GM12873 (cell line): ENCODE results near the gene RAI1.

Experiments used
- CTCF ChIP-seq: IDR thresholded peaks from 2 replicates; pipeline ENCODE4 v1.5.1; 2012; ENCODE audit warnings: low read depth, mild to moderate bottlenecking, moderate library complexity, low read length, control low read depth; ENCODE audit not compliant: insufficient read depth; ENCODE audit errors: missing control alignments

The RAI1 gene

DNA sequence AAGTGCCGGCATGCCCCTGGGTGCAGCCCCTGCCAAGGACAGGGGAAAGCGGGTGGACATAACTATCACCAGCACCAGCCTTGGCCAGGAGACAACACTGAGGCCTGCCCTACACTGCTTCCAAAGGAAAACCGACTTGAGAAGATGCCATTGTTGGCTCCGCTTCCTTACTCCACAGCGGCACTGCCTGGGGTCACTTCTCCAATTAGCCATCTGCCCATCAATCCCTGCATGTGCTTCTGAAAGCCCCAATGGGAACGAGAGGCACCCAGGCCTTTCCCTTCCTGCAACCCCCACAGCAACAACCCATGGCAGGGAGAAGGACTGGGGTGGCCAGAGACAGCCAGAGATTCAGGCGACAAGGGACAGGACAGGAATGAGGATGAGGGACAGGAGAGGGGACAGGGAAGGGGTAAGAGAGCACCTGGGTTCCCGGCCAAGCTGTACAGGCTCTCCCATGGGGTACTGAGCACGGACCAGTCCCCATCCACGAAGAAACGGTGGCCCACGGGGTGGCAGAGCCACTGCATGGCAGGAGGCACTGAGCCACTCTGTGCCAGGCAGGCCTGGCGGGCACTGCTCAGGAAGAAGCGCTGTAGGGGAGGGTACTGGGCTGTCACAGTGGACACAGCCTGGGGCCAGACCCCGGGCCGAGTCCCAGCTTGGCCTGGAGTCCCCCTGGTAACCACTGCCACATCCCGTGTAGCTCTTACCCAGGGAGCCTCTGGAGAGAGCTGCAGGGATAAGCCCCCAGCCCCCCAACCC is 134.4 kb downstream of the RAI1 start:
- no peak for TF ChIP-seq CTCF

DNA sequence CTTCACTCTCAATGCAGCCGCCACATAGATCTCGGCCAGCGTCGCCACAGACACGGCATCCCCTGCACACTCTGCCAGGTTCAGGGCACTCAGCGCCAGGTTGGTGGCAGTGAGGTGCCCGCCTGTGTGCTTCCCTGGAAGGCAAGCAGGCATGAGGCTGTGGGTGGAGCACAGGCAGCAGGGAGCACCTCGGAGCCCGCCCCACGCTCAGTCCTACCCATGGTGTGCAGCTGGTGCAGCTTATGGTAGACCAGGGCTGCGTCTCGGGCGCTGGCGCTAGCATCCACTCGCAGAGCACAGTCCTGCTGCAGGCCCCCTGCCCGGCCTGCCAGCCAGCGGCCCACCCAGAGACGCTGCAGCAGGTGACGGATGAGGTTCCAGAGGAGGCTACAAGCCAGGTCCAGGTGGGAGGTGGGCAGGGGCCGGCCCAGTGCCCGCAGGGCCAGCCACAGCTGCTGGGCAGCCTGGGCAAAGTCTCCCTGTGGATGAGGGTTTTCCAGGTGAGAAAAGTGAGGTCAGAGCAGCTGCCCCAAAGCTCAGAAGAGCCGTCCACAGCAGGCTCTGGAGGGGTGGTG is 135.1 kb downstream of the RAI1 start:
- no peak for TF ChIP-seq CTCF

GRCh38 chr17:17816831-17817551 is 135.7 kb downstream of the RAI1 start:
- TF ChIP-seq CTCF: no peak

- no peak for TF ChIP-seq CTCF
Observed at GRCh38 chr17:17817552-17817947, 136.3 kb downstream of the RAI1 start.

GRCh38 chr17:17818088-17818526 is 136.8 kb downstream of the RAI1 start:
- no peak for TF ChIP-seq CTCF

- no peak for TF ChIP-seq CTCF
Observed at GRCh38 chr17:17819111-17819510, 137.9 kb downstream of the RAI1 start.

DNA sequence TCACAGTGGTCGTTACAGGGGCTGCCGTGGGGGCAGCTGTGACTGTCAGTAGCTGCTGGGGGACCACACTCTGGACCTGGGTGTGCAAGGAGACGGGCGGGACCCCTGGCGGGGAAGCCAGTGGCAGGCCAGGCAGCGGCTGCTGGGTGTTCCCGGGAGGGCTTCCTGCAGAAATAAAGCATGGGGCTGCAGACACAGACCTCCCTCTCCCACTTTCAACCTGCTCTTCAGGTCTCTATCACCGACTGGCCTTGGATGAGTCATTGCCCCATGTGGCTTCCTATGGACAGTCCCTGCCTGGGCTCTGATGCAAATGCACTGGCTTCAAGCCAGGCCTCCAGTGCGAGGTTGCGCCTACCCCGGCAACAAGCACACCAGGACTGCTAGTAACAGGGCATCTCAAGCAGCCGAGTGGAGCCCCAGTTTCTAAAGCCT is 138.3 kb downstream of the RAI1 start:
- no peak for TF ChIP-seq CTCF
